Measurements from ENCODE around the gene DPF1.

Gene DPF1

GRCh38 chr19:38218204-38218603, 5.8 kb downstream of the DPF1 start:
- DNase-seq, result no peak

- DNase-seq, result no peak
Measured at GRCh38 chr19:38216785-38217641, 7.0 kb downstream of the DPF1 start.

GRCh38 chr19:38213911-38214625, 10.0 kb downstream of the DPF1 start:
- peak; percentile 61 for DNase-seq

- no peak for DNase-seq
Measured at GRCh38 chr19:38213469-38213868, 10.6 kb downstream of the DPF1 start.

GRCh38 chr19:38211766-38212165, 12.3 kb downstream of the DPF1 start:
- no peak for DNase-seq

GRCh38 chr19:38211151-38211591, 12.9 kb downstream of the DPF1 start:
- DNase-seq, result no peak

GRCh38 chr19:38210458-38210987, 13.5 kb downstream of the DPF1 start:
- DNase-seq, result peak; percentile 60

GRCh38 chr19:38209671-38210457, 14.2 kb downstream of the DPF1 start:
- DNase-seq, result peak; percentile 41

GRCh38 chr19:38209152-38209551, 14.9 kb downstream of the DPF1 start:
- DNase-seq, result no peak

GRCh38 chr19:38208571-38208970, 15.5 kb downstream of the DPF1 start:
- no peak for DNase-seq

GRCh38 chr19:38207543-38207942, 16.5 kb downstream of the DPF1 start:
- no peak for DNase-seq

- no peak for DNase-seq
Measured at GRCh38 chr19:38206928-38207327, 17.1 kb downstream of the DPF1 start.

- DNase-seq, result no peak
Measured at GRCh38 chr19:38206006-38206745, 17.8 kb downstream of the DPF1 start.

- no peak for DNase-seq
Measured at GRCh38 chr19:38204728-38205127, 19.3 kb downstream of the DPF1 start.

GRCh38 chr19:38204096-38204495, 19.9 kb downstream of the DPF1 start:
- no peak for DNase-seq

GRCh38 chr19:38203197-38203596, 20.8 kb downstream of the DPF1 start:
- DNase-seq, result no peak

- no peak for DNase-seq
Measured at GRCh38 chr19:38202504-38202903, 21.5 kb downstream of the DPF1 start.

- DNase-seq, result no peak
Measured at GRCh38 chr19:38201731-38202130, 22.3 kb downstream of the DPF1 start.

- DNase-seq, result no peak
Measured at GRCh38 chr19:38199340-38199739, 24.7 kb downstream of the DPF1 start.

- no peak for DNase-seq
Measured at GRCh38 chr19:38197937-38198704, 25.9 kb downstream of the DPF1 start.

GRCh38 chr19:38196948-38197656, 26.9 kb downstream of the DPF1 start:
- DNase-seq, result no peak
